ENCODE results near the gene LTBP1. TPM values are rescaled to one million over a fixed set of nuclear protein-coding genes. Genes with fewer than 3 reads are reported as not detected.
A peak's percentile ranks its signal among the peaks of the same experiment; 100 is the strongest.

LTBP1 gene
- polyA plus RNA-seq, 3 donors from 2014 or later: 0.58 to 2.0 TPM; not detected in 1

- no peak overlapping the region for H3K4me3 Mint-ChIP-seq
- no peak overlapping the region for H3K27ac Mint-ChIP-seq
- DNase-seq: no peak
- H3K36me3 Mint-ChIP-seq: no peaks in the 10 kb centered on the region
- H3K4me1 Mint-ChIP-seq: no peaks in the 10 kb centered on the region
- peaks cover 0 to 2% (median 2%) of the 10 kb centered on the region in 3 donors for H3K27me3 Mint-ChIP-seq (ENCODE audit: low read depth in 3 of 3)
- no peaks in the 10 kb centered on the region for H3K9me3 Mint-ChIP-seq
Observed at GRCh38 chr2:33242845-33243244, 296.1 kb downstream of the LTBP1 start.

- no peaks in the 10 kb centered on the region for H3K36me3 Mint-ChIP-seq
- H3K9me3 Mint-ChIP-seq: no peaks in the 10 kb centered on the region
- H3K4me3 Mint-ChIP-seq: no peak overlapping the region
- no peak for DNase-seq
- H3K4me1 Mint-ChIP-seq: no peaks in the 10 kb centered on the region
- H3K27ac Mint-ChIP-seq: no peak overlapping the region
- H3K27me3 Mint-ChIP-seq (ENCODE audit: low read depth in 3 of 3): no peaks in the 10 kb centered on the region
Observed at GRCh38 chr2:33246432-33246831, 299.7 kb downstream of the LTBP1 start.

DNA sequence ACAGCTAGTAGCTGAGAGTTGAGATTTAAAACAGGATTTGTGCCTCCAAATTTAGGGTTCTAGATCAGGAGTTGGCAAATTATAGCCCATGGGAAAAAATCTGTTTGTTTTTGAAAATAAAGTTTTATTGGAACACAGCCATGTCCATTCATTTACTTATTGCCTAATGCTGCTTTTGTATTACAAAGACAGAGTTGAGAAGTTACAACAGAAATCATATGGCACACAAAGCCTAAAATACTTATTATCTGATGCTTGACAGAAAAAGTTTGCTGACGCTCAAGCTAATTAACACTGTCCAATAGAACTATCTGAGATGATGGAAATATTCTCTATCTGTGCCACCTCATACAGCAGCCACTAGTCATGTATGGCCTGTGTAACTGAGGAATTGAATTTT lies 300.6 kb downstream of the LTBP1 start:
- Mint-ChIP-seq H3K9me3 (no peaks in the 10 kb centered on the region), H3K36me3 (no peaks in the 10 kb centered on the region), H3K4me1 (no peaks in the 10 kb centered on the region), H3K27ac (no peak overlapping the region), H3K27me3 (ENCODE audit: low read depth in 3 of 3) (no peaks in the 10 kb centered on the region), H3K4me3 (no peak overlapping the region)
- DNase-seq: no peak

GRCh38 chr2:33250417-33251029 lies 303.8 kb downstream of the LTBP1 start:
- no peak for DNase-seq
- H3K36me3 Mint-ChIP-seq: no peaks in the 10 kb centered on the region
- H3K9me3 Mint-ChIP-seq: peaks cover 0 to 2% (median 0%) of the 10 kb centered on the region in 6 donors
- H3K27ac Mint-ChIP-seq: no peak overlapping the region
- H3K27me3 Mint-ChIP-seq (ENCODE audit: low read depth in 3 of 3): peaks cover 0 to 2% (median 0%) of the 10 kb centered on the region in 3 donors
- no peaks in the 10 kb centered on the region for H3K4me1 Mint-ChIP-seq
- no peak overlapping the region for H3K4me3 Mint-ChIP-seq

DNA sequence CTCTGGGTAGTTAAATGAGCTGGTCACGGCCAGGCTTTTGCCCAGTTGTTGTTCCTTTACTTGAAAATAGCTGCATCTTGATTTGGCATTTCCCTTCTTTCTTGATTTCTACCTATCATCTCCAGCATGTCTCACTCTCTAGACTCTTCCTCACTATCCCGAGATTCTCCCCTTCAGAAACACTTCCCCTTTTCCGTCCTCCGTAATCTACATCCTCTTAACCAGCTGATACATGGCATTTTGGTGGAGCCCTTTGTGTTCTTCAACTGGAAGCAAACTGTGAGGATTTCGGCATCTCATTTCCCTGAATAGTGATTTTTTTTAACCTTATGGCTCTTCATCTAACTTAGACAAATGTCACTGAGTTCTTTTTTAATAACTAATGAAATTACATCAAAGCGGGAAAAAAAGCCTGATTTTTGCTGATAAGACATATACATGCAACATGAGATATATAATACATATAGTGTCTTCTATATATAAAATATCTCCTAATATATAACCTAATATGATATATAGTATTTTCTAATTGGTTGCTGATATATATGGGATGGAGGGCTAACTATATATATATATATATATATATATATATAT lies 309.5 kb downstream of the LTBP1 start:
- no peak overlapping the region for H3K4me3 Mint-ChIP-seq
- peaks cover 0 to 2% (median 0%) of the 10 kb centered on the region in 6 donors for H3K9me3 Mint-ChIP-seq
- DNase-seq: no peak
- peaks cover 0 to 2% (median under 1%) of the 10 kb centered on the region in 3 donors for H3K27me3 Mint-ChIP-seq (ENCODE audit: low read depth in 3 of 3)
- H3K4me1 Mint-ChIP-seq: no peaks in the 10 kb centered on the region
- no peaks in the 10 kb centered on the region for H3K36me3 Mint-ChIP-seq
- no peak overlapping the region for H3K27ac Mint-ChIP-seq

DNA sequence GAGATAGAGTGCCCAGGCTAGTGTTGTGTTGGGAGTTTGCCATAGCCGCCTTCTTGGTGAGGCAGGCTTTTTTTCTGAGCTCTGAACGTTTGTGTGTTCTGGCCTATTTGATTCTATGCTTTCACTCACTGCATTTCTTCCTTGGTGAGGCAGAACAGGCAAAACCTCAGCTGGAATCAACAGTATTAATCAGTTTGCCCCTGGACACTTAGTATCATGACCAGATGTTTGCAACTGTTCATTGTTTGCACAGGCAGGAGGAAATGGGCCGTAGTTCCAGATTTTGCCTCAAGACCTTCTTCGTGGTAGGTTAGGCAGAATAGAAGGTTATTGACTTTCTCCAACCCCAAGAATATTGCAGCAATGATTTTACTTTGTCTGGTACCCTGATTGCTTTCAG lies 311.6 kb downstream of the LTBP1 start:
- no peak overlapping the region for H3K4me3 Mint-ChIP-seq

GRCh38 chr2:33262097-33262496 lies 315.3 kb downstream of the LTBP1 start:
- peaks cover 0 to 3% (median 2%) of the 10 kb centered on the region in 3 donors for H3K27me3 Mint-ChIP-seq (ENCODE audit: low read depth in 3 of 3)
- no peaks in the 10 kb centered on the region for H3K36me3 Mint-ChIP-seq
- DNase-seq: no peak
- no peak overlapping the region for H3K27ac Mint-ChIP-seq
- no peak overlapping the region for H3K4me3 Mint-ChIP-seq
- H3K9me3 Mint-ChIP-seq: no peaks in the 10 kb centered on the region
- H3K4me1 Mint-ChIP-seq: no peaks in the 10 kb centered on the region

More for the DNA sequence above, 311.6 kb downstream of the LTBP1 start:
- no peaks in the 10 kb centered on the region for H3K9me3 Mint-ChIP-seq
- no peaks in the 10 kb centered on the region for H3K4me1 Mint-ChIP-seq
- no peak overlapping the region for H3K27ac Mint-ChIP-seq
- DNase-seq: no peak
- H3K36me3 Mint-ChIP-seq: no peaks in the 10 kb centered on the region
- H3K27me3 Mint-ChIP-seq (ENCODE audit: low read depth in 3 of 3): peaks cover 0 to 3% (median 2%) of the 10 kb centered on the region in 3 donors

DNA sequence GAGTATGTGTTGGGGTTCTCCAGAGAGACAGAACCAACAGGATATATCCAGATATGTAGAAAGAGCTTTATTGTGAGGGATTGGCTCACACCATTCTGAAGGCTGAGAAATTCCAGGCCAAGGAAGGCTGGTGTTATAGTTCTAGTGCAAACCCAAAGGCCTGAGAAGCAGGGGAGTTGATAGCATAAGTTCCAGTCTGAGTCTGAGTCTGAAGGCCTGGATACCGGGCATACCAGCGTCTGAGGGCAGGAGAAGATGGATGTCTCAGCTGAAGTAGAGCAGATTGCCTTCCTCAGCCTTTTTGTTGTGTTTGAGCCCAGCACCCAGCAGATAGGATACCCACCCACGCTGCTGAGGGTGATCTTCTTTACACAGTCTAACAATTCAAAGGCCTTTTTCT lies 318.0 kb downstream of the LTBP1 start:
- no peaks in the 10 kb centered on the region for H3K4me1 Mint-ChIP-seq
- no peaks in the 10 kb centered on the region for H3K9me3 Mint-ChIP-seq
- no peak overlapping the region for H3K27ac Mint-ChIP-seq
- peaks cover 0 to 3% (median 2%) of the 10 kb centered on the region in 3 donors for H3K27me3 Mint-ChIP-seq (ENCODE audit: low read depth in 3 of 3)
- no peak overlapping the region for H3K4me3 Mint-ChIP-seq
- H3K36me3 Mint-ChIP-seq: no peaks in the 10 kb centered on the region
- no peak for DNase-seq

DNA sequence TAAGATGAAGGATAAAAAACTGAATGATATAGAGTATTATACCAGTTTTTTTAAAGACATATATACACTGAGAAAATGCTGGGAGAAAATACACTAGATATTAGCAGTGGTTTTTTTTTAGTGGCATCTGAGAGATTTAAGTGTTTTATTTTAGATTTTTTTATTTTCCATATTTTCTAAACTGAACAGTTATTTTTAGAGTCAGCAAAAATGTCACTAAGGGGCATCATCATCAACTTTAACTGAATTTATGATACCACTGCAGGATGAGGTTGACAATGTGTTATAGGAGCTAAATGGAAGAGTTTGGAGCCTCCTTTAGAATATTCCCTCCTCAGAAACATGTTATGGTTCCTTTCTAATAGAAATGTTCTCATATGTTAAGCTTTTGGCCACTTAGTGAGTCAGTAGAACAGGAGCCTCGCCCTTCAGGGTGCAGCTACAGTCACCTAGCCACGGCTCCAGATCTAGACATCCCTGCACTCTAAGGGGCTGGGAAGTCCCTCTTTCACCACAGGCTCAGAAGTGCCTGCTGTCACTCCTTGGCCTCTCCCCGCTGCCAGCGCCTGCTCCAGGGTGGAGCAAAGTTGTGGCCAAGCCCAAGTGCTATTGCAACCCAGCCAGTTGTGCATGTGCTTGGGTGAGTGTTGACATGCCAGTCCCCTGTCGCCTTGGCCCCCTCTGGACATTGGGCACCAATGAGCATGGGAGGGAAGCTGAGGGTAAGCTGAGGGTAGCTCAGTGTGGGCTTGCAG lies 319.0 kb downstream of the LTBP1 start:
- no peaks in the 10 kb centered on the region for H3K36me3 Mint-ChIP-seq
- H3K27ac Mint-ChIP-seq: no peak overlapping the region
- no peaks in the 10 kb centered on the region for H3K9me3 Mint-ChIP-seq
- H3K4me3 Mint-ChIP-seq: no peak overlapping the region
- H3K4me1 Mint-ChIP-seq: no peaks in the 10 kb centered on the region
- peaks cover 0 to 3% (median 2%) of the 10 kb centered on the region in 3 donors for H3K27me3 Mint-ChIP-seq (ENCODE audit: low read depth in 3 of 3)
- no peak for DNase-seq

DNA sequence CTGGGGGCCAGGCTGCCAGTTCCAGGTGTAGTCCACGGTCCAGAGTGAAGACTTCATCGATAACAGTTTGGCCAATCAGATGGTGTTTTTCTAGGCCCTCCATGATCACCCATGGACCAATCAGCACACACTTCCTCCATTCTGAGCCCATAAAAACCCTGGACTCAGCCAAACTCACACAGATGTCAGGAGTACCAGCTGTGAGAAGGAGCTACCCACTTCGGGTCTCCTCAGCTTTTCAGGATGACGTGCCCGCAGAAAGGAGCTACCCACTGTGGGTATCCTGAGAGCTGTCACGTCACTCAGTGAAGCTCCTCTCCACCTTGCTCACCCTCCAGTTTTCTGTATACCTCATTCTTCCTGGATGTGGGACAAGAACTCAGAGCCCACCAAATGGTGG lies 319.7 kb downstream of the LTBP1 start:
- Mint-ChIP-seq H3K9me3 (no peaks in the 10 kb centered on the region), H3K4me1 (no peaks in the 10 kb centered on the region), H3K27me3 (ENCODE audit: low read depth in 3 of 3) (peaks cover 0 to 2% (median under 1%) of the 10 kb centered on the region in 3 donors), H3K27ac (no peak overlapping the region), H3K4me3 (no peak overlapping the region), H3K36me3 (no peaks in the 10 kb centered on the region)
- DNase-seq: no peak

- Mint-ChIP-seq H3K27ac (no peak overlapping the region), H3K4me1 (peaks cover 0 to 5% of the 10 kb centered on the region in 2 donors), H3K9me3 (no peaks in the 10 kb centered on the region), H3K36me3 (no peaks in the 10 kb centered on the region), H3K4me3 (no peak overlapping the region), H3K27me3 (ENCODE audit: low read depth in 3 of 3) (peaks cover 0 to 3% (median 0%) of the 10 kb centered on the region in 3 donors)
- DNase-seq: no peak
Observed at GRCh38 chr2:33267043-33267442, 320.3 kb downstream of the LTBP1 start.

- no peaks in the 10 kb centered on the region for H3K9me3 Mint-ChIP-seq
- H3K4me1 Mint-ChIP-seq: peaks cover 0 to 9% of the 10 kb centered on the region in 2 donors
- H3K27me3 Mint-ChIP-seq (ENCODE audit: low read depth in 3 of 3): peaks cover 0 to 5% (median 2%) of the 10 kb centered on the region in 3 donors
- no peak overlapping the region for H3K4me3 Mint-ChIP-seq
- DNase-seq: no peak
- H3K36me3 Mint-ChIP-seq: no peaks in the 10 kb centered on the region
- H3K27ac Mint-ChIP-seq: no peak overlapping the region
Observed at GRCh38 chr2:33267756-33268155, 321.0 kb downstream of the LTBP1 start.

DNA sequence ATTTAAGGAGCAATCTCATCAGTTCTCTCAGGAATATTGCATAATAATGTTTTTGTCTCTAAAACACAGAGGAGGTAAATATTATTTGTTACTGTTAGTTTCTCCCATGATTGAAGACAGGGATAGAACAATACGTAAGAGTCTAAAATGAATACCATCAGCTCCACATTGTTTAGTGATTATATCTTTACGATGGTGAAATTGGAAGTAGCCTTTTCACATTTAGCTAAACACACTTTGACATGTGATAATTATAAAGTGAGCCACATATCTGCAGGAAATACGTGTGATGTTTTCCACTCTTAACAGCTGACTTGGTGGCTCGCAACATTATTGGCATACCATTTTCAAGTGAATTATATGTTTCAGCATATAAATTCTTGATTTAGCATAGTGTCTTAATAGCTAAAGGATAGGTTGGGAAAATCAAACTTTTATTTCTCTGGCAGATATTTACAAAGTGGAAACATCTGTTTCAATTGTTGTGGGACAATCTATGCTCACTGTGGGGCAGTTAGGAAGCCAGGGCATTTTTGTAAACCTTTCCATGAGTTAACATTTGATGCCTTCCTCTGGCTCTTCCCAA lies 321.6 kb downstream of the LTBP1 start:
- no peaks in the 10 kb centered on the region for H3K9me3 Mint-ChIP-seq

GRCh38 chr2:33272001-33272400 lies 325.2 kb downstream of the LTBP1 start:
- peak overlapping the region in 2 of 5 donors; percentile 28 to 76 for H3K4me3 Mint-ChIP-seq
- H3K9me3 Mint-ChIP-seq: no peaks in the 10 kb centered on the region
- H3K4me1 Mint-ChIP-seq: peaks cover 0 to 9% of the 10 kb centered on the region in 2 donors
- H3K27me3 Mint-ChIP-seq (ENCODE audit: low read depth in 3 of 3): peaks cover 0 to 8% (median 2%) of the 10 kb centered on the region in 3 donors
- H3K27ac Mint-ChIP-seq: peak overlapping the region in 2 of 6 donors; percentile 69 to 94
- peak in 2 of 3 donors; percentile 29 to 74 for DNase-seq
- H3K36me3 Mint-ChIP-seq: peaks cover 0 to 3% (median 0%) of the 10 kb centered on the region in 3 donors

More for the DNA sequence above, 321.6 kb downstream of the LTBP1 start:
- H3K4me3 Mint-ChIP-seq: no peak overlapping the region
- H3K27ac Mint-ChIP-seq: no peak overlapping the region
- DNase-seq: no peak
- H3K27me3 Mint-ChIP-seq (ENCODE audit: low read depth in 3 of 3): peaks cover 0 to 5% (median 2%) of the 10 kb centered on the region in 3 donors
- peaks cover 0 to 9% of the 10 kb centered on the region in 2 donors for H3K4me1 Mint-ChIP-seq
- no peaks in the 10 kb centered on the region for H3K36me3 Mint-ChIP-seq

Measured in immature natural killer cell (primary cell).